ENCODE data around the gene C15orf39.

- TF ChIP-seq CTCF (conservative IDR thresholded peaks at IDR 0.05) (no peak), EZH2 (IDR thresholded peaks at IDR 0.05; ENCODE audit: low read depth) (no peak)
These were observed 2.9 kb upstream of the C15orf39 start for GRCh38 chr15:75198560-75199356.
